ENCODE measurements around the gene NPVF.

- TF ChIP-seq ATOH8 (CRISPR knock-in tag; IDR thresholded peaks at IDR 0.05; ENCODE audit: low read depth) (no peak), POLR2A (IDR thresholded peaks at IDR 0.05; ENCODE audit: low read length) (no peak), MYC (IDR thresholded peaks at IDR 0.05; ENCODE audit: borderline replicate concordance, low read length) (no peak), RFX5 (IDR thresholded peaks at IDR 0.05) (no peak), CTCF (IDR thresholded peaks at IDR 0.05) (no peak), HOXB5 (CRISPR knock-in tag; IDR thresholded peaks at IDR 0.05) (no peak), MAX (IDR thresholded peaks at IDR 0.05) (no peak), ZC3H11A (IDR thresholded peaks at IDR 0.05) (no peak), GATA3 (IDR thresholded peaks at IDR 0.05; ENCODE audit: borderline replicate concordance) (no peak)
Measured at GRCh38 chr7:25207887-25208286, 20.4 kb downstream of the NPVF start.
